ENCODE data around the gene TMEM120B.
"Not testable (repeated sequence)": the region's sequence is repeated elsewhere in the genome, so short reads cannot be mapped to it uniquely, and the experiment has no call there.

TMEM120B gene

DNA sequence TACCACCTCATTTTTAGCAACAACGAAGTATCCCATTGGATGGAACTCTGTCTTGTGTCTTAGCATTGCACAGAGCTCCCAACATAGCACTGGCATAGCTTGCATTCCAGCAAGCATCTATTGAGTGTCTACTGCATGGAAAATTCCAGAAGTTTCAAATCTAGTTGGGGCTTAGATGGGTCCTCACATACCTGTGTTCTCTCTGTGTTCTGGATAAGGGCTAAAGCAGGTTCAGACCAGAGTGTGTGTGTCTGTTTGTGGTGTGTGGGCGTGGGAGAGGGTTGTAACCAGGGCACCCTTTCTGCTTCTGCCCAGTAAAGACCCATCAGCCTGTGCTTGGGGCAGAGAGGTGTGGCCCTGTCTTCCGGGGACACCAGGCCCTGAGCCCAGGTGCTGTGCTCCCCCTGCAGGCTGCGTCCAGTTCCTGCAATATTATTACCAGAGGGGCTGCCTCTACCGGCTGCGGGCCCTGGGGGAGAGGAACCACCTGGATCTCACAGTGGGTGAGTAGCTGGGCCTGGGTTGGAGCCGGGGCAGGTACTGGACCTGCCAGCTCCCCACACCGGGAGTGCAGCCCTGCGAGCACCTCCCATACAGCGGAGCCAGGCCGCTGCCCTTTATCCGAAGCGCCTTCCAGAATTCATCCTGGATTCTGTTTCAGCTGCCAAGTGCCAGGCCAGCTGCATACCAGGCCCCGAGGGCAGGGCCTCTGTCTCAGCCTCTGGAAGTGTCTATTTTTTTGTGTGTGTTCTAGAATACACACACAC lies 60.6 kb downstream of the TMEM120B start:
- peak; percentile 68 to 70 for DNase-seq (ENCODE audit: low read depth in 2 of 2)

DNA sequence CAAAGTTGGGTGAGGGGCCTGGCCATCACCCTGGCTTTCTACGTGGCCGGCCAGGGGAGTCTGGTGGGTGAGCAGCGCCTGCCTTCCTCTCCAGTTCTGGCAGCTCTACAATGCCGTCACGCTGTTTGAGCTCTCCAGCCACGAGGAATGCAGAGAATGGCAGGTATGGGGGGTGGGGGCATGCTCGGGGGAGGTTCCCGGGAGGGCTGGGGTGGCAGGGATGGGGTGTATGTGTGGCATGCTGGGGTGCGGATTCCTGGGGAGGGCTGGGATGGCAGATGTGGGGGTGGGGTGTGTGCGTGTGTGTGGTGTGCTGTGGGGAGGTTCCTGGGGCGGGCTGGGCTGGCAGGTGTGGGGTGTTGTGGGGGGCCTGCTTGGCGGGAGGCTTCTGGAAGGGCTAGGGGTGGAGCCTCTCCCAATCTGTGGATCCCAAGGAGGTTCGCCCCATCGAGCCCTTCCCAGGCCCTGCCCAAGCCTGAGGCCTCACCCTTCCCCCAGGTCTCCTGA lies 62.5 kb downstream of the TMEM120B start:
- DNase-seq (ENCODE audit: low read depth in 2 of 2) = no peak

DNA sequence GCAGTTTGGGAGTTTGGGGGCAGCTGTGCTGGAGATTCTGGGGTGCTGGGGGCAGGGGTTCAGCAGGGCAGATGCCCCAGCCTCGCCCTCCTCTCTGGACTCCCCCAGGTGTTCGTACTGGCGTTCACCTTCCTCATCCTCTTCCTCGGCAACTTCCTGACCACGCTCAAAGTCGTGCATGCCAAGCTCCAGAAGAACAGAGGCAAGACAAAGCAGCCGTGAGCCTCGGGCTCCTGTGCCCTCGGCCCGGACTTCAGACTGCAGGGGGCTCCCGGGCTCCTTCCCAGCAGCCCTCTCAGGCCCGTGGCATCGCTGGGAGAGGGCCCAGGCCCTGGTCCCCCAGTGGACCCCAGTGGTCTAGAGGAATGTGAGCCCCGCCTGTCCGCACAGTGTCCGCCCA lies 62.9 kb downstream of the TMEM120B start:
- no peak for DNase-seq (ENCODE audit: low read depth in 2 of 2)

DNA sequence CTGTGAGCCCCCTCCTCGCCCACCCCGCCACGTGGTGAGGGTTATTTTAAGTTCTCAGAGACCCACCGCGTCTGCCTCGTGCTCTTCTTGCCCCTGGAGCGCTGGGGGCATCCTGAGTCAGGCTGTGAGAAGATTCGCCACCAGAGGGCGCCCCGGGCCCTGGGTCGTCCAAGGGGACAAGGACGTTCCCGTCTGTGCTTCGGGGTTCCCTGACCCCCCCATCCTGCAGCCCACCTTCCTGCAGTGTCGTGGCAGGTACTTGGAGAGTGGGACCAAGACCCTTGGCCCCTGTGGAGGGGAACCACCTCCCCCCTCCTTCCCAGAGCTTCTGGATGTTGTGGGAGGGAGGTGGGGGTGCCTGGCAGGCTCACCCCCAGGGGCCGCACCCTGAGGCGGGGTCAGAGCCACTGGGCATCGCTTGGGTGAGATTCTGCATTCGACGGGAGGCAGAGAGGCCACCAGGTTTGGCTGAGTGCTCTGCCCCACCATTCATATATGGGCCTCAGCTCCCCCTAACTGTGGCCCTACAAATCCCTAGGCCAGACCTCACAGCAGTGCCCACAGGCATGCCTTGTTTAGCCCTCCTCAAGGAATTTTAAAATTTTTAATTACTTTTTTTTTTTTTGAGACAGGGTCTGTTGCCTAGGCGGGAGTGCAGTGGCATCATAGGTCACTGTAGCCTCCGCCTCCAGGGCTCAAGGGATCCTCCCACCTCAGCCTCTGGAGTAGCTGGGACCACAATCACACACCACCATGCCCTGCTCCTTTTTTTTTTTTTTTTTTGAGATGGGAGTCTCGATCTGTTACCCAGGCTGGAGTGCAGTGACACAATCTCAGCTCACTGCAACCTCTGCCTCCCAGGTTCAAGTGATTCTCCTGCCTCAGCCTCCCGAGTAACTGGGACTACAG lies 63.9 kb downstream of the TMEM120B start:
- DNase-seq (ENCODE audit: low read depth in 2 of 2) = peak; percentile 74 to 77

DNA sequence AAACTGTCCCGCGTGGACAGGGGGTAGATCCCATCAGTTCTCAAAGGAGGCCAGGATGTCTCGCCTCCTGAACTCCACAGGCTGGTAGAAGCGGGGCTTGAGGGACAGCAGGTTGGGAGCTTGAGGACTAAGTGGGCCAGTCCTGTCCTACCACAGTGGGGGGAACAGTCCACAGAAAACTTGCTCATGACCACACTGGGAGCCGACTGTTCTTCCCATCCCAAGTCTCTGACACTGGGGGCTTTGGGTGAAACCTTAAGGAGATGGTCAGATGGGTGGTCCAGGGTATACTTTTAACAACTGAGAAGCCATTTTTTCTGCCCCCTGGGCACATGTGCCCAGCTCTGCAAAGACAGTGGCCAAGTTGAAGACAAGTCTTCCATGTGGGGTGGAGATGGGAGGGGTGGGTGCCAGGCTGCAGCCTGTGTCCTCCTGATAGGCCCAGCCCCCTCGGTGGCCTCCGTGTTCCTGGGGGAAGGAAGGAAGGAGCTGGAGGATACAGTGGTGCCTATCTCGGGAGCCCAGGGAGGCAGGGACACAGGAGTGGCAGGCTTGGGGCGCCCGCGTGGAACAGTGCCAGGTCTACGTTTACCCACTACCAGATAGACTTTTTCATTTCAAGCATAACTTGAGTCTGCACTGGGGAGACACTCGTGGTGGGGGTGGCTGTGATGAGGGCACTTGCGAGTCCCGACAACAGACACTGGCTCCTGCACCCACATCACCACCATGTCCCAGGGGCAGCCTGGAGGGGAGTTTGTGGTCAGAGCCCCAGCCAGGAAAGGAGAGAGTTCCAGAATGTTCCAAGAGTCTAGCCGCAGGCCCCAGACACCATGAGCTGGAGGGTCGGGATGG lies 66.2 kb downstream of the TMEM120B start:
- no peak for DNase-seq (ENCODE audit: low read depth in 2 of 2)

DNA sequence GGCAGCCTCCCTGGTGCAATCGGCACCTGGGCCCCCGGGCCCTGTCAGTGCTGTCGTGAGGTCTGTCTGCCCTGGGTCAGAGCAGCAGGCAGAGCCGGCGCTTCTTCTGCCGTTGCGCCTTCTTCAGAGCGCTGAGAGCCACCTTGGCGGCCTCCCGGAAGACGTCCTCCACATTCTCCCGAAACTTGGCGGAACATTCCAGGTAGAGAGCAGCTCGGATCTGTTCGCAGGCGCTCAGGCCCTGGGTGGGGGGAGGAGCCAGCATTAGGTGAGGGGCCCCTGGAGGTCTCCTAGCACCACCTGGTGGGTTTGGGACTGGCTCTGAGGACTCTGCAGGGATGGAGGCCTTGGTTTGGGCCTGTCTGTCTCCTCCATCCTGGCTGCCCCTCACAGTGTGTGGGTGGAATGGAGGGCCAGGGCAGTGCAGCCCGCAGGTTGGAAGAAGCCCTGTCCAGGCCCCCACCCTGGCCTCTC lies 66.9 kb downstream of the TMEM120B start:
- DNase-seq (ENCODE audit: low read depth in 2 of 2) = no peak

DNA sequence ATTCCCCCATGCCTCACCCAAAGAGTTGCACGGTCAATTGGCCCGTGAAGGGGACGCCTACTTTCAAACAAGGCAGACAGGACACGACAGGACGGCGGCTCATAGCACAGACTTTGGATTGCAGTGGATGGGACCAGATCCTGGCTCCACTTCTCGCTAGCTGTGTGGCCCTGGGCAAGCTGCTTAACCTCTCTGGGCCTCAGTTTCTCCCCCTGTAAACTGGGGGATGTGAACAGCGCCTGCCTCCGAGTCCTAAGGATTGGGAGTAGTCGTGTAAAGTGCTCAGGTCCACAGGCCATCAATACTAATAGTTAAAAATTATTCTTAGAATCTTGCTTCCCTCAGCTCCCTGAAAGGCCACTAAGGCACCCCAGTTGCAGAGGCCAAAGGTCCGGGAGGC lies 67.9 kb downstream of the TMEM120B start:
- no peak for DNase-seq (ENCODE audit: low read depth in 2 of 2)

DNA sequence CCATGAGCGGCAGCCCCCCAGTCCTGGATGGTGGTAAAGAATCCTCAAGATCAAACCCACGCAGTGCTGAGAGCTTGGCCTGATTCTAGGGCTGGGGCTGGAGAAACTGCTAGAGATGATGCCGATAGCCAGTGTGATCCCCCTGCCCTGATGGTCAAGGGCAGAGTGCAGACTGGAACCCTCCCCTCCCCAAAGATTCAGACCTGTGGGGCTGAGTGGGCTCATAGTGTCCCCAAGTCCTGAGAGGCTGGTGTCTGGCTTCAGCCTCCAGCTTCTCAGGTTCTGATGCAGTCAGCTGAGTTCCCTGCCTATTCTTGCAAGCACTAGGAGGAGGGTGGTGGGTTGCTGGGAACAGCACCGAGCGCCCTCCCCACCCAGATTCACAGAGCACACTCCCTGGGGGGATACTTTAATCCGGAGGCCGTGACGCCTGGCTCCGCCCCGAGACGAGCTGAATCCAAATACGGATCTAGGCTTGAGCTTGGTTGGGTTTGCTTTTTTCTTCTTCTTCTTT lies 69.0 kb downstream of the TMEM120B start:
- no peak for DNase-seq (ENCODE audit: low read depth in 2 of 2)

DNA sequence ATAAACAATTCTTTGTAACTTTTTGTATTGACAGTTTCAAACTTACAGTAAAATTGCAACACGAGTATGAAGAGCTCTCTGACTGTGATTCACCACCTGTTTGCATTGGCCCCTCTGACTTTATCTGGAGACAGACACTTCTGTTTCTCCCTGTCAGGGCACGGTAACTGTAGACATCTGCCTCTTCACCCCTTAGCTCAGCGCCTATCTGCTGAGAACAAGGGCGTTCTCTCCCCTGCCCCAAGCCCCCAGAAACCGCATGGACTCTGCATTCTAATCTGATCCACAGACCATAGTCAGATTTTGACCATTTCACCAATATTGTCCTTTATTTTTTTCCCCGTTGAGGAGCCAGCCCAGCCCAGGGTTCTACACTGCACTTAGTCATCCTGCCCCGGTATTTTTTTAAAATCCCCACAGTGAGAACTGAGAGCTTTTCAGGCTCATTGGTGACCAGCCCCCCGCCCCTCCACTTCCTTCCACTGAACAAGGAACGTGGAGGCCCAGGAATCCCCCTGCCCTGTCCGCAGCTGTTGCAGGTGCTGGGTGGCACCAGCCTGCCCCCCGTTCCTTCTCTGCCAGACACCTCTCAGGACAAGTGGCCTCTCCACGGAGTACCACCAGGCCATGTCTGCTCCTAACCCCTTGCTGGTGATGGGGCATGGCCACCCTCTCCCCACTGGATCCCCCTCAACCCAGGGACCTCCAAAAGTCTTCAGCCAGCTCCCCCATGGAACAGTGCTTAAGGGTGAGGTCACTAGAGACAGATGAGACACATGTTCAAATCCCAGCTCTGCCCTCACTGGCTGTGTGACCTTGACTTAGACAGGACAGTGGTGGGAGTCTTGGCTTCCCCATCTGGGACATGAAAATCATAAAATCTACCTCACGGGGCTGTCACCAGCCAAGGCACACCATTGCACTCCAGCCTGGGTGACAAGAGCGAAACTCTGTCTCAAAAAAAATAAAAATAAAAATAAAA lies 69.7 kb downstream of the TMEM120B start:
- no peak for DNase-seq (ENCODE audit: low read depth in 2 of 2)

DNA sequence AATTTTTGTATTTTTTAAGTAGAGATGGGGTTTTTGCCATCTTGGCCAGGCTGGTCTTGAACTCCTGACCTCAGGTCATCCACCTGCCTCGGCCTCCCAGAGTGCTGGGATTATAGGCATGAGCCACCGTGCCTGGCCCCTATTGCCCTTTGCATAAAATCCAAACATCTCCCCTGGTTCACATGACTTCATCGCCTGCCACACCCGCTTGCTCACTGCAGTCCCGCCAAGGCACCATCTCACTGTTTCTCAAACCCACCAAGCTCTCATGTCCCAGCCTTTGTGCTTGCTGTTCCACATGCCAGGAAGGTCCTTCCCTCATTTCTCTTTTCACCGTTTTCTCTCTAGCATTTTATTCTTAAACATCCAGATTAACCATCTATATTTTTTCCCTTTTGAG lies 71.2 kb downstream of the TMEM120B start:
- no peak for DNase-seq (ENCODE audit: low read depth in 2 of 2)

DNA sequence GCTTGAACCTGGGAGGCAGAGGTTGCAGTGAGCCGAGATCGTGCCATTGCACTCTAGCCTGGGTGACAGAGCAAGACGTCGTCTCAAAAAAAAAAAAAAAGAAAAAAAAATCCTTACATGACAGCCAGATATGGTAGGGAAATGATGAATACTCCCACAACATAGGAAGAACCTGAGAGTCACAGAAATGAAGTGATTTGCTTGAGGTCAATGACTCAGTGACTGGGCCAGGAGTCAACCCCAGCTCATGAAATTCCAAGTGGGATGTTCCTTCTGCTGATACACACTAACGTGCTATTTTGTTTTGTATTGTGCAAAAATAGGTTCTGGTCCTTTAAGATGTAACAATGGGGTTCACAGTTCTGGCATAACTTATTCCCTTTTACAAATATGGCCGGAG lies 71.9 kb downstream of the TMEM120B start:
- DNase-seq (ENCODE audit: low read depth in 2 of 2) = no peak

DNA sequence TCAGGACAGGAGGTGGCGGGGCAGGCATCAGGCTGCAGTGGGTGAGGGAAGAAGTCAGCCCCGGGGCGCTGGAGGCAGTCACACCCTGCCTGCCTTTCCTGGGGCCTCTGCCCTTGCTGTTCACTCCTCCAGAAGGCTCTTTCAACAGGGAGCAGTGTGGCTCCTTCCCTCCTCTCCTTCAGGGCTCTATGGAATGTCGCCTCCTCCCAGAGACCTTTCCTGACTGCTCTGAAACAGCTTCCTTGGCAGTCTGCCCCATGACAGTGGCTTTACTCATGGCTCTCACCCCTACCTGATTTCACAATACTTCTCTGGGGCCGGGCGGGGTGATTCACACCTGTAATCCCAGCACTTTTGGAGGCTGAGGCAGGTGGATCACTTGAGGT lies 73.9 kb downstream of the TMEM120B start:
- no peak for DNase-seq (ENCODE audit: low read depth in 2 of 2)

DNA sequence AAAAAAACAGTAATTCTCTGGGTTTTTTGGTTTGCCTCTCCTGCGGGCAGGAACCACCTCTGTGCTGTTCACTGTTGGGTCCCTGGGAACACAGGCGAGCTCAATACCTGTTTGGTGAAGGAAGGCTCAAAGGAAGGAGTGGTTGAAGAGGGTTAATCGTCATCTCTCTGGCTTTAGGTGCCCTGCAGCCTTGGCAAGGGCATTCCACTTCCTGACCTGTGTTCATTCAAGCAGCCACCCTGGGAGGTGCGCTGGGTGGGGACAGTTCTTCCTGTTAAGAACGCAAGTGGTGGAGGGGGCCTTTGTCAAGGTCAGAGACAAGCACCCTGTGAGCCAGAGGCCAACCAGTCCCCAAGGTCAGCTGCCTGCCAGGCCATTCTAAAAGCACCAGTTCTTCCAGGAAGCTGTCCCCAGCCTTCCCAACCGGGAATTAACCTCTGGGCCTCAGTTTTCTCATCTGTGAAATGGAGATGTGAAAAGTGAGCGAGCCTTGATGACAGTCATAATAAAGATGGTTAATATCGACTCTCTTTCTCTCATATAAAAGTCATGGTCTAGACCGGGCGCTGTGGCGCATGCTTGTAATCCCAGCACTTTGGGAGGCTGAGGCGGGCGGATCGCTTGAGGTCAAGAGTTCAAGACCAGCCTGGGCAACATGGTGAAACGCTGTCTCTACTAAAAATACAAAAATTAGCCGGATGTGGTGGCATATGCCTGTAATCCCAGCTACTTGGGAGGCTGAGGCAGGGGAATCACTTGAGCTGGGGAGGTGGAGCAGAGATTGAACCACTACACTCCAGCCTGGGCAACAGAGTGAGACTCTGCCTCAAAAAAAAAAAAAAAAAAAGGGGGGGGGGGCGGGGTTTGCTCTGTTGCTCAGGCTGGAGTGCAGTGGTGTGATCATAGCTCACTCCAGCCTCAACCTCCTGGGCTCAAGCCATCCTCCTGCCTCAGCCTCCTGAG lies 74.8 kb downstream of the TMEM120B start:
- no peak for DNase-seq (ENCODE audit: low read depth in 2 of 2)

DNA sequence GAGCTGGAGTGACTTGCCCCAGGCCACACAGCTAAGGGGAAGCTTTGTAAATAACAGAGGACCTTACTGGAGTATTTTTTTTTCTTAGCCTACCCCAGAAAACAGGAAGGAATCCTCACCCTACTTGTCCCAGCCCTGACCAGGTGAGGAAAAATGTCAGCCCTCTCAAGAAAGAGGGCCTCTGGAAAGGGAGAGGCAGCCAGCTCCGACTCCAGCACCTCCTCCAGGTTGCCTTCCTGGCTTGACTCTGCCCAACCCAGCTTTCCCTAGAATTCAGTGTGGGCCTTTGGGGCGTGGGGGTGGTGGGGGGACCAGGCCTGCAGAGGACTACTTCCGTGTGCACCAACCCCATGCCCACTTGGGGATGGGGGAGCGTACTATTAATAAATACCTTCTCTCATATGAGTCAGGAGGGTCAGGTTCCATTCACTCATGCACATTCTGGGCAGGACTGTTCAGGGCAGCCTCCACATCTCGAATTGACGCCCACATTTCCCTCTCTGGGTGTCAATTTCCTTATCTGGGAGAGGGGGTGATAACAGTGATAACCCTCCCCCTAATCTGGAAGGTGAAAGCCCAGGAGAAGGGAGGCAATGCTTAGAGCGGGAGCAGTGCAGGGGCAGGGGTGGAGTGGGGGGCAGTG lies 75.7 kb downstream of the TMEM120B start:
- no peak for DNase-seq (ENCODE audit: low read depth in 2 of 2)

DNA sequence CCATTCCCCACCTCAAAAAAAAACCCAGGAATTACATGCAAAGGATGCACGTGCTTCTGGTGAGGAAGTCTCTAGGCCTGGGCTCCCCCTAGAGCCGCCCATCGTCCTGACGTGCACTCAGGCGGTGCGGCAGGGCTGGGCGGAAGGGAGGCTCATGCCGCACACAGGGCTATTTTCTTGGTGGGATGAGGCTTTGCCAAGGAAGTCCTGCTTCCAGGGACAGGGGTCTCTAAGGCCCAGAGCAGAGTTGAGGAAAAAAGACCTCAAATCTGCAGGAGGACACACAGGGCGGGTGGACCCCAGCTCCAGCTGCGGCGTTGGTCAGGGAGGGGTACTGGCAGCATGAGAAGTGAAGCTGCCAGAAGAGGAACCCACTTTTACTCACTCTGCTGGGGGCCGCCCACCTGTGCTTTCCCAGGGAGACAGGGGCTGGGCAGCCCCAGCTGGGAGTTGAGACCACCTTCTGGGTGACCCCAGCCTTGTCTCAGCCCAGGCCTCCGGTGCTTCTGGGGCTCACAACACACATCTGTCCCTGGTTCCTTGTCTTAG lies 76.8 kb downstream of the TMEM120B start:
- DNase-seq (ENCODE audit: low read depth in 2 of 2) = no peak

DNA sequence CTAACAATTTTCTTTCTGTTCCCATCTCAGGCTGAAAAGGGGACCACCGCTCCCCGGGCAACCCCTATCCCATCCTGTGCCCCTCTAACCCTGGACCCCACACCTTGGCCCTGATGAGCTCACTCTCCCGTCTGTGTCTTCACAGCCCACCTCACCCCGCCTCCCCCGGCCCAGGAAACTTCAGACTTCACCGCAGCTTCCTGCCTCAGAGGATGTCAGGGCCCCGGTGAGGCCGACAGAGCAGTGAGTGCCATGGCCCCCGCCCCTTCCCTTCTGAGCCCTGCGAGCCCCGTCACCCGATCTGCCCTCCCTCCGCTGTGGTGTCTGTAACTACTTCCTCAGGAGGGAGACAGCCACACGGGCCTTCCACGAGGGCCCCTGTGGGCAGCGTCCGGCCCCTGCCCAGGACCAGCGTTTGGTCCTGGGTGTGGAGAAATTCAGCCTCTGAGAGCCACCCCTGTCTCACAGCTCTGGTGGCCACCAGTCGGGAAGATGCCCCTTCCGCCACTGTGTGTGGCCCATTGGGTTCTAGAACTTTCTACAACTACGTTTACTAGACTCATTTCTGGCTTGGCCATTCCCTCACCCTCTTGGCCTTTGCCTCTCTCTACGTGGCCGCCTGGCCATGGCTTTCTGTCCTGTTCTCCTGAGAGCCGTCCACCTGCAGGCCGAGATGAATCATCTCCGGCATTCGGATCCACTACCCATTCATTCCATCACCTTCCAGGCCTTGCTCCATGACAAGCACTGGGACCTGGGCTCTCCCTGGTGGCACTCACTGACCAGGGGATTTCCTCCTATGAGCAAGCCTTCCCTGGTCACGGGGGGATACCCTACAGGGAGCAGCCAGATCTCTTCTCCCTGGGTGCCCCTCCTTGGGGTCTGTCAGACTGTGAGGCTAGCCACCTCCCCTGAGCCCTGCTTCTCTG lies 77.5 kb downstream of the TMEM120B start:
- DNase-seq (ENCODE audit: low read depth in 2 of 2) = peak; percentile 89 to 93

DNA sequence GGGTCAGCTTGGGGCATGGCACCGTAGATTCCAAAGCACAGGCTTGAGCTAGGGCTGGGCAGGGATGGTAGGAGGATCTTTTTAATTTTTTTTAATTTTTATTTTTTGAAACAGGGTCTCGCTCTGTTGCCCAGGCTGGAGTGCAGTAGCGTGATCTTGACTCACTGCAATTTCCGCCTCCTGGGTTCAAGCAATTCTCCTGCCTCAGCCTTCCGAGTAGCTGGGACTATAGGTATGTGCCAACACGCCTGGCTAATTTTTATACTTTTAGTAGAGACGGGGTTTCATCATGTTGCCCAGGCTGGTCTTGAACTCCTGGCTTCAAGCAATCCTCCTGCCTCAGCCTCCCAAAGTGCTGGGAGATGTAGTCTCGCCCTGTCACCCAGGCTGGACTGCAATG lies 78.2 kb downstream of the TMEM120B start:
- DNase-seq (ENCODE audit: low read depth in 2 of 2) = not testable (repeated sequence)
